ENCODE results near the gene NOM1.

DNA sequence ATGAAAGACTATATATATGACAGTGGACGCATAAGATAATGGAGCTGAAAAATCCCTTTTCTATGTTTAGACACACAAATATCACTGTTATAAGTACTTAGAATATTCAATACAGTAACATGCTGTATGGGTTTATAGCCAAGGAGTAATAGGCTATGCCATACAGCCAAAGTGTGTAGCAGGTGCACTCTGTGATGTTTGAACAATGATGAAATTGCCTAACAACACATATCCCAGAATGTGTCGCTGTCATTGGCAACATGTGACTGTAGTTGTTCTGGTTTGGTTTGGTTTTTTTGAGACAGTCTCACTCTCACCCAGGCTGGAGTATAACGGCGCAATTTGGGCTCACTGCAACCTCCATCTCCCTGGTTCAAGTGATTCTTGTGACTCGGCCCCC is 26.1 kb downstream of the NOM1 start:
- TF ChIP-seq, protein P1, sequence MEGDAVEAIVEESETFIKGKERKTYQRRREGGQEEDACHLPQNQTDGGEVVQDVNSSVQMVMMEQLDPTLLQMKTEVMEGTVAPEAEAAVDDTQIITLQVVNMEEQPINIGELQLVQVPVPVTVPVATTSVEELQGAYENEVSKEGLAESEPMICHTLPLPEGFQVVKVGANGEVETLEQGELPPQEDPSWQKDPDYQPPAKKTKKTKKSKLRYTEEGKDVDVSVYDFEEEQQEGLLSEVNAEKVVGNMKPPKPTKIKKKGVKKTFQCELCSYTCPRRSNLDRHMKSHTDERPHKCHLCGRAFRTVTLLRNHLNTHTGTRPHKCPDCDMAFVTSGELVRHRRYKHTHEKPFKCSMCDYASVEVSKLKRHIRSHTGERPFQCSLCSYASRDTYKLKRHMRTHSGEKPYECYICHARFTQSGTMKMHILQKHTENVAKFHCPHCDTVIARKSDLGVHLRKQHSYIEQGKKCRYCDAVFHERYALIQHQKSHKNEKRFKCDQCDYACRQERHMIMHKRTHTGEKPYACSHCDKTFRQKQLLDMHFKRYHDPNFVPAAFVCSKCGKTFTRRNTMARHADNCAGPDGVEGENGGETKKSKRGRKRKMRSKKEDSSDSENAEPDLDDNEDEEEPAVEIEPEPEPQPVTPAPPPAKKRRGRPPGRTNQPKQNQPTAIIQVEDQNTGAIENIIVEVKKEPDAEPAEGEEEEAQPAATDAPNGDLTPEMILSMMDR (IDR thresholded peaks at IDR 0.05; ENCODE audit: low read depth, low read length) = no peak
- TF ChIP-seq POLR2A (IDR thresholded peaks at IDR 0.05; ENCODE audit: extremely low read depth, insufficient read length) (no peak), MYC (IDR thresholded peaks at IDR 0.05; ENCODE audit: low read depth, low read length) (no peak)
- TF ChIP-seq, protein P2, sequence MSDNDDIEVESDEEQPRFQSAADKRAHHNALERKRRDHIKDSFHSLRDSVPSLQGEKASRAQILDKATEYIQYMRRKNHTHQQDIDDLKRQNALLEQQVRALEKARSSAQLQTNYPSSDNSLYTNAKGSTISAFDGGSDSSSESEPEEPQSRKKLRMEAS (IDR thresholded peaks at IDR 0.05; ENCODE audit: low read depth, low read length) = no peak

All from NB4 (cell line).